Activated T-cell treated with anti-CD3 and anti-CD28 coated beads, Interleukin-2, amount 50 U/mL, for 48 hours (primary cell): ENCODE data around the gene ATP8A2.
"Not testable (repeated sequence)": the region's sequence is repeated elsewhere in the genome, so short reads cannot be mapped to it uniquely, and the experiment has no call there.

Experiments
- DNase-seq, 2 experiments: peaks; one replicate each; pipeline ENCODE4 v3.0.0-alpha.2; 2020

Gene ATP8A2

DNA sequence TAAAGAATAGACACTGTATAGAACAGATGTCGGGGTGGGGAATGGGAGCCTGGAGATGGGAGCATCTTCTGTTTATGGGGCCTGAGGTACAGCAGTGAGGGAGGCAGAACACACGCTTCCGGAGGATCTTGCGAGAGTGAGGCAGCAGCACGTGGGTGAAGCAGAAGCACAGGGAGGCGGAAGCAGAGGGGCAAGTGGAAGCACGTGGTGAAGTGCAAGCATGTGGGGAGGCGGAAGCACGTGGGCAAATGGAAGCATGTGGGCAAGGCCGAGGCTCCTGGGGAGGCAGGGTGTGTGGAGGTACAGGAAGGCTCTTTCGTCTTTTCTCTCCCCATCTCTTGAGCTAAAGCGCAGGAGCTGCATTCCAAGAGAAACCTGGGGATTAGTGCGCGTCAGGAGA, 198.4 kb downstream of the ATP8A2 start:
- DNase-seq: no peak

DNA sequence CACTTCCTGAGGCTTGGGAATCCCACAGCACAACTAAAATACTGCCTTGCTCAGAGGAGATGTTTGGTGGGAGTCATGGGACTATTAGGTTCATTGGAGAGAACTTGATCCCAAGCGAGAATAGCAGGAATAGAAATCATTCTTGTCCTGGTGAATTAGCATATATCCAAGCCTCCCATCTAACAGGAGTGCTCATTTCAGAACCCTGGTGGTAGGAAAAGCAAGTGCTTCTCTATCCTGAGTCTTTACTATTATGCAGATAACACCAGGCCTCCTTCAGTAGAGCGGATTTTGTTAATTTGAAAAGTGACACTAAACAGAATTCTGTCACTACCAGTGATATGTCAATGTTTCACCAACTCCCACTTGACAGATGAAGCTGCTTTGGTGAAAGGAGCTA, 199.5 kb downstream of the ATP8A2 start:
- no peak for DNase-seq

DNA sequence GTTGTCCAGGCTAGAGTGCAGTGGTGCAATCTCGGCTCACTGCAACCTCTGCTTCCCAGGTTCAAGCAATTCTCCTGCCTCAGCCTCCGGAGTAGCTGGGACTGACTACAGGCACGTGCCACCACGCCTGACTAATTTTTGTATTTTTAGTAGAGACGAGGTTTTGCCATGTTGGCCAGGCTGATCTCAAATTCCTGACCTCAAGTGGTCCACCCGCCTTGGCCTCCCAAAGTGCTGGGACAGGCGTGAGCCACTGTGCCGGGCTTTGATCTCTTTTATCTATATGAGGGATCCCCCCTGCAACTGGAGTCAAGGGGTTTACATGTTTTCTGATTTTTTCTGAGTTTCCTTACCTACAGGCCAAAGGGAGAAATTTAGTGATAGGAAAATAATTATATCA, 200.4 kb downstream of the ATP8A2 start:
- not testable (repeated sequence) for DNase-seq

DNA sequence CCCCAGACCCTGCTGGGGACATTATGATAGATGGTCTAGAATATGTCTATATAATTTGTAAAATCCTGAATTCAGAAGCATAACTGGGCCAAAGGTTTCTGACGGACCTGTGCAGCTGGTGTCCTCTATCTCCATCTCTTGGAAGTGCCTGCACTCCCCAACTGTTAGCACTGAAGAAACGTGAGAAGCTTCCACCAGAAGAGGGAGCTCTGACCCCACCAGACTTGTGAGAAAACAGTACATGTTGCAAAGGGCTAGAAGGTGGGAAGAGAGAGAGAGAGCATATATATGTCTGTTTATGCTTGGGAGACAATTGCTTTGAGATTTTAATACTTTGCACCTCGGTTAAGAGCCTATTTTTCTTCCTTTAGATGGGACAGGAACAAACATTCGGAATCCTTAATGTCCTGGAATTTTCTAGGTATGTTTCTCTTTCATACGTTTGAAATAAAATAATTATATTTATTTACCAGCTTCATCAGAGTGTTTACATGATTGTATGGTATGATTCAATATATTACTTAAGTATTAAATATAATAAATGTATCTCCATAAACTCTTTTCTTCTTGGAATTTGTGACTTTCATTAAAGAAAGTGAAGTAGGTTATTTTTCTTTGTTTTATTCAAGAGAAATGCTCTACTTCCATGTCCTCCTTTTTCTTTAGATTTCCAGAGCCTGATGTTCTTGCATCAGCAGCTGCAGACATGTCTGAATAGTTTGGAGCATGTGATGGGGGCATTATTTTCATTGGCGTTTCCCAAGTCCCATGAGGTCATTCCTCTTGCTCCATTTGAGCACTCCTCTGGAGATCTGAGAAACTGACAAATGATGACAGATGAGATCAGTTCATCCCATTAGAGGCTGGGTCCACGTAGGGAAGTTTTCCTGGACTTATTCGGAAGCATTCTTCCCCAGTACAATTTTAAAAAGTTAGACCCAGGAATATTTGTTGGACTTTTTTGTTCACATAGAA, 202.9 kb downstream of the ATP8A2 start:
- DNase-seq: peak; percentile 78 to 84

DNA sequence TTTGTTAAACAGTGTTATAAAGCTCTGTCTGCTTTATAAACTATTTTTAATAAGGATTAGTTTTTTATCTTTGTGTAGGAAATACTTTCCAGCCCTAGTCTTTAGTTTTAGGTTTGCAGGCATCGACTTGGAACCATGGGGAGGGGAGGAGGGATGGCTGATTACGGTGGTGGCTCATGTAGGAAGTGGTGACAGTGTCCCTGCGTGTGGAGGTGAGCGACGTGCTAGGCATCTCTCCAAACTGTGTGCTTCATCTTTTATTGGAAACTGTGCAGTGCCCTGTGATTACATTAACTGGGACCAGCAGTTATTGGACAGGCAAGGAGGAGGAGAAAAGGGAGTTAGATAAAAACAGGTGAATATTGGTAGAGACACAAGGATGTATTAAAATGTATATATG, 203.8 kb downstream of the ATP8A2 start:
- DNase-seq: no peak

DNA sequence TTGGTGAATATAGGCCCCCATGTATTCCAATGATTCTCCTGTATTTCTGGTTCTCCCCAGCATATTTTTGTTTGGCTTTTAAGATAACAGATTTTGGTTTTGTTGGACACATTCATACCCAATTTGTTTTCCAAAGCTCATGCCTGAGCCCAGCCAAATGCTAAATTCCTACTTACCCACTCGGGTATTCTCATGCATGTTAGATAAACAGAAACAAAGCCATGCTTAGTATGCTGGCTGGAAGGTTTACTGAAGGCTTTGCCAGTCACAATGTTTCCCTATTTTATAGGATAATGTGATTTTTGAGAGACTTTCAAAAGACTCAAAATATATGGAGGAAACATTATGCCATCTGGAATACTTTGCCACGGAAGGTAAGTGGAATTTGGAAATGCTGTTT, 206.8 kb downstream of the ATP8A2 start:
- DNase-seq: no peak

DNA sequence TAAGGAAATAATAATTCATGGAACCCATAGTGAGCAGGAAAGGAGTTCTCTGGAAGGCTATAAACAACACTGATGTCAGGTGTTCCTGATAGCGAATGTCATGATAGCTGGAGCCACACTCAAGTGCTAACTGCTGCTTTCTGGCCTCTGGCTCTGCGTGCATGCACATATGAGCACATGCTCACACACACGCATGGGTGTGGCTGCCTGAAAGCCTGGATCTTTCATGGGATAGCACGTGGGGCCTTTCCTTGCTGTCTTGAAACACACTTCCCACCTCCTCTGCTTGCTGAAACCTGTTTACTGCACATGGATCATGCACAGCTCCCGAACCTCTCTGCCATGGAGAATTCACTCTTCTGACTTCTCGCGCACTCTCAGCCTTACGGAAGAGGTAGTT, 207.4 kb downstream of the ATP8A2 start:
- no peak for DNase-seq

DNA sequence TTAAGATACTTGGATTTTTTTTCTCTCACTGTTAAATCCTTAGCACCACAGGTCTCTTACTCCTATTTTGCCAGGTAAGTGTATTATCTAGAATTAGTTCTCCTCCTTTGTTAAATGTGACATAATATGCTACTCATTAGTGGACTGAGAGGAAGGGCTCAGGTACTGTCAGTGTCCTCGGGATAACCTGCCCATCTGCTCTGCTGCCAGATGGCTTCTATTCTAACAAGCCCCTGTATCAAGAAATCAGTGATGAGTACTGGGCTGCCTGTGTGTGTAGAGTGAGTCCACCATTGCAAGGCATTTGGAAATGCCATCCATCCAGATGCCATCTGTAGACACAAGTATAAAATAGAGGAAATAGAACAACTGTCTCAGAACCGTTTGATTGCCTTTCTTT, 209.6 kb downstream of the ATP8A2 start:
- no peak for DNase-seq

DNA sequence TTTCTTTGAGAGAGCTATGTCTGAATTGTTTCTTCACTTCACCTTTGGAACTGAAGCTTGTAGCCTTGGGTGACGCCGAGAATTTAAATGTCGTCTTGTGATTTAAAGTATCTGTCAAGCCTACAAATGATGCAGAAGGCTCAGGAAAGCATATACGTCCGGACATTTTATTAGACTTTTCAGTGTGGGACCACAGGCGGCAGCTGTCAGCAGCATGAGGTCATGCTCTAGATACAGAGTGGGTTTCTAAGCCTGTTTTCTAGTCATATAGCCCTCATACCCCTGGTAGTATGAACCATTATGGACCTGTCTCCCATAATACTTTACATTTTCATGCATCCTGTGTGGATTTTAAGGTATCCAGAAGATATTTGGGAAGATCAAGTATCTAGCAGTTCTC, 212.3 kb downstream of the ATP8A2 start:
- DNase-seq: no peak

DNA sequence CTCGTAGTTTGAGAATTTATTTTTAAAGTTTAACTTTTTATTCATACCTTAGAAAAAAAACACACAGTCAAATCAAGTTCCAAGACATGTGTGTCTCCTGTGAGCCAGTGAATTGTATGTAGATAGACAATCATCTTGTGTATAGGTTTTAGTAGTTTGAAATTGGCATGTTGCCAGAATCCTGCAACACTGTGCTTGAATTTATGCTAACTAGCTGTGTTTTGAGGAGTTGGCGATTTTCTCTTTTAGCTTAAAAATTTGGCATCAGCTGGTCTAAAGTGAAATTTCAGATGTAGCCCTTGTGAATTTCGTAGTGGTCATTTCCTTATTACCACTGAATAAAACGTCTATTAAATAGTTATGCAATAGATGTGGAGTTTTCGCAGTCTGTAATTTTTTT, 213.2 kb downstream of the ATP8A2 start:
- DNase-seq: no peak

DNA sequence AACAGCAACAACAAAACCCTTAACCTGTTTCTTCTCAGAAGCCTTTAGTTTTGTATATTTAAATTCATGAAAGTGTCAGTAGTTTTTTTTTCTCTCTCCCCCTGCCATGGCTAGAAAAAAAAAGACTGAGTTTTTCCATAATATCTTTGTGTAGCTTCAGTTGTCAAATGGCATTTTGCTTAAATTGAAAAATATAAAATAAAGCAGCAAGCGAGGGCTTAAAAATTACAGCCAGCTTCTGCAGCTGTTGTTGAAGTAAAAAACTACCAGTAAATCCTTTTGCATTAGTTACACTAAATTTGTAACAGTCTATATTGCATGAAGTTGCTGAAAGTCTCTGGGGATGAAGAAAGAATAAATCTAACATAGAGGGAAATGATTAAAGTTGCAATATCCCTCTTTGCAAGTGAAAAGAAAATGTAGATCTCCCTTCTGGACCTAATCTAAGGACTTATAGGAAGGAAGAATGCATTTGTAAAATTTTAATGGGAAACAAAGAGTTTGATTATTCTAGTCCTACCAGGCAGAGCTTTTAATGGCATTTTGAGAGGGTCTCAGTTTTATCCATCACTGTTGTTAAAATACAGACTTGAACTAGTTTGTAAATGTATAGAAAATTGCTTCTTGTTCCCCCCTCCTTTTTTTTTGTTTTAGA, 215.7 kb downstream of the ATP8A2 start:
- no peak for DNase-seq

DNA sequence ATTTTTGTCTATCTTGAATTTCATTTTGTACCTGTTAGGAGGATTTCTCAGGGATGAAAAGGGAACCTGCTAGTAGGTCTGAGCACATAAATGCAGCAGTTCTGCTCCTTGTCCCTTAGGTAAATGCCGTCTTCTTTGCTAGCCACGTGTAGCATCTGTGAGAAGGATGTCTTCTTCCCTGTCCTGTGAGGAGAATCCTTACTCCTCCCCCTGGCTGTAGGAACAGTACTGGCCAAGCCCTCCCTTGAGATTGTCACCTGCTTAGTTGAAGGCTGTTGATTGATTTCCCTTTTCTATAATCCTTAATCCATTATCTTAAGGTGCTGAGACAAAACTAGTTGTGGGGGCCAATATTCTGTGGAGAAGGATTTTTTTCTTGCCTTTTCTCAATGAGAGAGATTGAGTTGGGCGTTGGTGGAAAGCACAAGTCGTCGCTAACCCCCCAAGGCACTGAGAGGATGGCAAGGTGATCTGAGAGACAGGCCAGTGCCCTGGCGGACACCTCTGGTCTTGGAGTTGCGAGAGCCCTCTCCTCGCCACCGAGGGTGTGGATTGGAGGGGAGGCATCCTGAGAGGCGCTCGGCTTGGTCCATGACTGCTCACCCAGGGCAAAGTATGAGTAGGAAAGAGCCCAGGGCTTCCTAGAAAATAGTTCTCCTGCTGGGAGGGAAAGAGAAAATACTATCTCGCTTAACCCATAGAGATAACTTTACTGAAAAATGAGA, 216.7 kb downstream of the ATP8A2 start:
- no peak for DNase-seq

DNA sequence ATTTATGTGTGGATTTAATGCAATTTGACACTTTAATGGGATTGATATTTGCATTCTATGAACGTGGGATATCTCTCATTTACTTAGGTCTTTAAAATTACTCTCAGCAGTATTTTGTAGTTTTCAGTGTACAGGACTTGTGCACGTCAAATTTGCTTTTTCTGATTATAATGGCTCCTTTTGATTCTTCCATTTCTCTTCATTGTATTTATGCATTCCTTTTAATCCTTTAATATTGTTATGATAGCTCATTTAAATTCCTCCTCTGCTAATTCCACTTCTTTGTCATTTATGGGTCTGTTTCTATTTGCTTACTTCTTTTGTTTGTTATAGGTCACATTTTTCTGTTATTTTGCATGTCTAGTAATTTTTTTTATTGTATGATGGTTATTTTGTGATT, 226.6 kb downstream of the ATP8A2 start:
- DNase-seq: no peak

DNA sequence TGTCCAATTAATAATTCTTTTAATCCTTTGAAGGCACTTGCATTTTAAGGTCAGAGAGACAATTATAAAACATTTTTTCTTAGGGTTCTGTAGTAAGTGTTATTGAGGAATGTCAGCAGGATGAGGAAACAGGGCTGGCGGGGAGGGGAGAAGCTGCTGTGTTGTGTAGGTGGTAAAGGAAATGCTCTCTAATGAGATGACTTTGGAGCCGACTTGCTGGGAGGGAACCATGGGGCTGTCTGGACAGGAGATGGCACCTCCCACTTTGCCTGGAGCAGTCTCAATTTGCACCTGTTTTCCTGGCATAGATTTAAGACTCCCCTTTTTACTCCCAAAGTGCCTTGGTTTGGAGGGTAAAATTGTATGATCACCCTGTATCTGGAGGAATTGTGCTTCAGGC, 230.4 kb downstream of the ATP8A2 start:
- DNase-seq: no peak

DNA sequence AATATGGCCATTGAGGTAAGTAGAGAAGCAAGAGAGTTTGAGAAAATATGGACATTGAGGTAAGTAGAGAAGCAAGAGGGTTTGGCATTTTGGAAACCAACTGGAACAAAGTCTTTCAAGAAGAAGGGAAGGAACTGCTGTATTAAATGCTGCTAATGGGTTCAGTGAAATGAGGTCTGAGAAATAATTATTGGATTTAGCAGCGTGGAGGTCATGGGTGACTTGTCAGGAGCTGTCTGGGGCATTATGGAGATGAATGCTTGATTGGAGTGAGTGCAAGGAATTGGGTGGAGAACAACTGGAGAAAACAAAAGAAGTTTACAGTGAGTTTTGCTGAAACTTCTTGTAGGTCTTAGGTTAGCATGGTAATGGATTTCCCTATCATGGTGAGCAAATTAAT, 232.3 kb downstream of the ATP8A2 start:
- DNase-seq: no peak

DNA sequence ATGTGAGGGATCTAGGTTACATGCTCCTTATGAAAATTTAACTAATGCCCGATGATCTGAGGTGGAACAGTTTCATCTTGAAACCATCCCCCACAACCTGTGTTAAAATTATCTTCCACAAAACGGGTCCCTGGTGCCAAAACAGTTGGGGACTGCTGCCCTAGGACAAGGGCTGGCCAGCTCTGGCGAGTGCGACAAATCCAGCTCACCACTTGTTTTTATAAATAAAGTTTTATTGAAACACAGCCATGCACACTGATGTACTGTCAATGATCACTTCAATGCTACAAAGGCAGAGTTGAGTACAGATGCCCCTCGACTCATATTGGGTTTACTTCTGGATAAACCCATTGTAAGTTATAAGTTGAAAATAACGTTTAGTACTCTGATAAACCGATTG, 235.3 kb downstream of the ATP8A2 start:
- no peak for DNase-seq

DNA sequence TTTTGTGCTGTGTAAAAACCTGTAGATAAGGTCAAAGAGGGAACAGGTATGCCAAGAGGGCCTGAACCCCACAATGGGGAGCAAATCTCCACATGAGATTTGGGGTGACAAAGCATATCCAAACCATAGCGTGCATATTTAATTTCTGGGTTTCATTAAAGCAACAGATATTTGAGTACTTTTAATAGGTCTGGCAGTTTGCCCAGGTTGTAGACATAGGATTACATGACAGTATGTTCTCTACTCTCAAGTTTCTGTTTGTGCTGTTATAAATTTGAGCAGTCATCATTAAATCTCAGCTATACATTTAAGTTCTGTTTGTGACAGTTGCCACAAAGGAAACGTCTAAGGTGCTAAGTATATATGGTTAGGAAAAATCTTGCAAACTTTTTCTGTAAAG, 236.4 kb downstream of the ATP8A2 start:
- no peak for DNase-seq

DNA sequence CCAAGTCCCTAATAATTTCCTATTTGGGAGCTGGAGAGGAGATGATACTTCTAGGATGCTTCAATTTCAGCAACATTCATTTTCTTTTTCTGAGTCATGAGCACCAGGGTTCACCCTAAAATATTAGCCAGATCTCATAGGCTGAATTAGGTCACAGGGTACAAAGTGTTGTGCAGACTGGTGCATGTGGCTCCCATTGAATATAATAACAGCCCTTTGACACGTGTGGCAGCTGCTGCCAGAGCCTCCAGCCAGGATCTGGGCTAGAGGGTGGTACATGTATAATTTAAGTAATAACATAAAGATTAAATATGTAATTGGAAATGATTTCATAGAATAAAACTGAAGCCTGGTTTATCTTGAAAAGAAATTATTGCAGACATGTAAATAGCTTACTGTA, 244.9 kb downstream of the ATP8A2 start:
- no peak for DNase-seq

DNA sequence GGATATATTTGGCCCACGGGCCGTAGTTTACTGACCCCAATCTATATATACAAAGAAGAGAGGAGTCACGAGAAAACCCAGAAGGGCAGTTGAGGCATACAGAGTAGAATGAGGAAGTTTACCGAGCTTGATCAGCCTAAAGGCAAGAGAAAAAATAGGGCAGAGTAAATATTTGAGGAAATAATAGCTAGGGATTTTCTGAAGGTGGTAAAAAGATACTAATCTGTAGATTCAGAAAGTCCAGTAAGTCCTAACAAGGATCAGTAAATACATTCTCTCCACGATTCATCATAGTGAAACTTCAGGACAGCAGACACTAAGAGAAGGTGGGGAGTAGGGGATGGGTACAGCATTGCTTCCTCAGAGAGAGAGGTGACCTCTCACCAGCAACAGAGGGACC, 248.1 kb downstream of the ATP8A2 start:
- DNase-seq: no peak

DNA sequence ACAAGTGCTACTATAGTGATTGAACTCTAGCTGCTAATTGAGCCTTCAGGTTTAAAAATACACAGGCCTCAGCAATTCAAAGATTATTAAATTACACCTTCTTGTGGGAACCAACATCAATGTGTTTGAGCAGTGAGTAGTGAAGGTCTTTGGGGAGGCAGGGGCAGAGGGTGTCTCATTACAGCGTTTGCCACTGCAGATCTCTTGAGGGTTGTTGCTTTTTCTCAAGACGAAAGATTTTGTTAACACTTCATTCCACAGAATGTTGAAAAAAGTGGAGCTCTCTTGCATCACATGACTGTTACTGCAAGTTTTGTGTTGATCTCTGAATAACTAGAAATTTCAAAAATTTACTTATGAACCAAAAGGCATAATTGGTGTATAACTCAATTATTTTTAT, 253.6 kb downstream of the ATP8A2 start:
- DNase-seq: no peak

DNA sequence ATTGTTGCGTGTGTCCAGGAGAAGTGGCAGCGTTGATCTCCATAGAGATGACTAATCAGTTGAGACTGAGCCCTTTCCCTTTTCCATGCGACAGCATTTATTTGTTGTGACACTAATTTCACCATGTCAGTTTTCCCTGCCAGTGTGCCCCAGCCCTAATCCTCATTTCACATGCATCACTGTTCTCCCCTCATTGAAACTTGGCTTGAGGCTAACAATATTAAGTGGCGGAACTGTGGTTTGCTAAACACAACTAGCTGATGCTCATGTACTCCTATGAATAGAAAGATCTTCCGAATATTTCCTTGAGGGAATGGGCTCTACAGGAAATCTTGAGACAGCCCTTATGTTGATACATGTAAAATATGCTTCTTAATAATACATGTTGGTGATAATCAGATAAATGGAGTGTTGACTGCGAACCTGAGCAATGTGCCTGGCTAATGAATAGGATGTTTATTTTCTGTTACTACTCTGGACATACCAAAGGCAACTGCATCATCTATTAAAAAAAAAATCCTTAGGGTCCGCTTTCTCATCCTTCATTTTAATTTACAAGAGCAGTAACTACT, 258.6 kb downstream of the ATP8A2 start:
- DNase-seq: no peak

DNA sequence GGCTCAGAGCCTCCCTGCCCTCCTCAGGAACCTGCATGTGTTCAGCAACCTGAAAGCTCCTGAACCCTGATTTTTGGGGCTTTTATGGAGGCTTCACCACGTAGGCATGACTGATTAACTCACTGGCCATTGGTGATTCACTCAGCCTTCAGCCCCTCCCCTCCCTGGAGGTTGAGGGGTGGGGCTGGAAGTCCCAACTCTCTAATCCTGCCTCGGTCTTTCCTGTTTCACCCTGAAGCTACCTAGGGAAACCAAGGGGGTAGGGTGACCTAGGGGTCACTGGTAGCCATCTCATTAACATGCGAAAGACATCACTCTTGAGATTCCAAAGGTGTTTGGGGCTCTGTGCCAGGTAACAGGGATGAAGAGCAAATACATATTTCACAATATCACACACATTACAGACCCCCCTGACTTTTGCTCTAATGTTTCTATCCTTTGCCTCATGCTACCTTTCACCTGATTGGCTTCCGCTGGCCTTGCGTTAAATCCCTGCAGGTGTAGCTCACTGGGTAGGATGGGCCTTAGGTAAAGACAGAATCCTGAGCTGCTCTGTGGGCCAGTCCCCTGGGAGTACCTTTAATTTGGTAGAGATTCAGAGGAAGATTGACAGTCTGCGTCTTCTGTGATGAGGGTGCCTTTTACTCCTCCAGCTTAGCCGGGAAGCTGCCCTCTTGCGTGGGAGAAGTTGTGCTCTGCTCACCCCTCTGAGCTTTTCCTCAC, 260.6 kb downstream of the ATP8A2 start:
- DNase-seq: no peak

DNA sequence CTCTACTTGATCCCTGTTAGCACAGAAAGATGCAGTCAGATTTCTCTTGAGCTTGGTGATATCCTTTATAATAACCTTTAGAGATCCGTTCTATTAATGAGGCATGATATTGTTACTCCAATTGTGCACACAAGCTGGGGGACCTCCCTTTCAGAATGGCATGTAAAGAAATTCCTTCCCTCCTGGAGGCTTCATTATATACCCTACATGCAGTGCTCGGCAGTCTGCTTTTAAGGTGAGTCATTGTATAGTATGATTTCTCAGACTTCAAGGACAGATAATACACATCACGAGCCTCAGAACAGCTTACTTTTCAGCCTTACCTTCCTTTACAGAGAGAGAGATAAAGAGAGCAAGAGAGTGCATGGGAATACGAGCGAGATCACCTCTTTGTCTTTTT, 261.3 kb downstream of the ATP8A2 start:
- no peak for DNase-seq
